ENCODE data around the gene BCO2. TPM values are rescaled to one million over a fixed set of nuclear protein-coding genes. Genes with fewer than 3 reads are reported as not detected.

BCO2 gene
- total and polyA plus RNA-seq, 10 of the 15 experiments (the other 5 are each of a cell fraction or from before 2014, with no cell fraction given), result 0.29 to 1.0 (median 0.57) TPM

DNA sequence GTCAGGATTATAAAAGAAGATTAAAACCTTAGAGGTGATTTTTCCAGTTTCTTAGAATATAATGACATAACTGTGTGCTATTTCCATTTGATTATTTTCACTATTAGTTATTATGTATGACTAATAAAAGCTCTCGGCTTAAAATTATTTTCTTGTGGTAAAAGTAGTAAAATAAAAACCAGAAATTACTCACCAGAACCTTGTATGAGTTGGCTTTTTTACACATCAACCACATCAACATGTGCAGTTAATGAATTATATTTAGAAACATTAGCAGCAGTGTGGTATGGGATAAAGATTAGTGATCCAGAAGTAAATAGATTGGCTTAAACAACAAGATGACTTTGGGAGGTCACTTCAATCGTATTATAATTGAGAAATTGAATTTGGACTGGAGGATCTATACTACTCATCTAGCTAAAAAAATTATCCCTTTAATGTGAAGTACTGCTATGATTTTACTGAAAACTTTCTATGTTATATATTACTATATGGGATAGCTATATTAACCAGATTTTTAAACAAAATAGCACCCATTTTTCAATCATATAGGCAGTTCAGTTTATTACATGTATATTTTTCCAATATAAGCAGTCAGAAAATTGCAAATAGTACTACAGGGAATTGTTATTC is 2.8 kb upstream of the BCO2 start (continued):
- peak; percentile 98 for TF ChIP-seq MEF2A (IDR thresholded peaks at IDR 0.05; ENCODE audit: insufficient read depth, low read depth, low read length)

DNA sequence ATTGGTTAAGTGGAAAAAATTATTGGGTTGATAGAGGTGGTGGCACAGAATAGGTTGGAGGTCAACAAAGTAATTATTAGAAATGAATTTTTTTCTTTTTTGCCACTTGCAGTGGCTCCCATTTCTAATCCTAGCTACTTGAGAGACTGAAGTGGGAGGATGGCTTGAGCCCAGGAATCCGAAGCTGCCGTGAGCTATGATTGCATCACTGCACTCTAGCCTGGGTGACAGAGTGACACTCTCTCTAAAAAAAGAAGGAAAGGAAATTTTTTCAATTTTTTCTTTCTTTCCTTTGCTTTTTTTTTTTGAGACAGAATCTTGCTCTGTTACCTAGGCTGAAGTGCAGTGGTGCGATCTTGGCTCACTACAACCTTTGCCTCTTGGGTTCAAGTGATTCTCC is 2.2 kb upstream of the BCO2 start:
- ChIA-PET CTCF (interaction anchor here (1.0 kb wide), 1 partner anchor 108 kb away, joined by 5 read pairs; no protein-coding TSS in a partner anchor), SMC1A (ENCODE audit: uncharacterized antibody, unreplicated experiment) (interaction anchor here (0.9 to 1.3 kb wide), 3 partner anchors 20 to 59 kb away, joined by 3 read pairs; no protein-coding TSS in a partner anchor), POLR2A (no interaction called here), RAD21 (ENCODE audit: unreplicated experiment) (no interaction called here)
- no peaks in the 10 kb centered on the region for H3K36me3 ChIP-seq (ENCODE audit: control insufficient read depth in 2 of 2, insufficient read depth in 2 of 2, low read length in 1 of 2)
- FAIRE-seq, result no peak
- in situ Hi-C loops (cut with MboI), result no loop called here
- H3K4me2 ChIP-seq (ENCODE audit: control insufficient read depth, insufficient read depth), result no peak overlapping the region
- no peak overlapping the region for H3K27ac ChIP-seq (ENCODE audit: control insufficient read depth, insufficient read depth)
- no peak overlapping the region for H3K9ac ChIP-seq (ENCODE audit: control insufficient read depth, insufficient read depth, low read length)
- 66% methylated on average over 3 of the region's 3 CpGs for WGBS (ENCODE audit: insufficient coverage, insufficient replicate concordance, low lambda C conversion rate, missing lambda C conversion rate)
- no peaks in the 10 kb centered on the region for H3K27me3 ChIP-seq (replicated peaks in 1 of 2; ENCODE audit: control insufficient read depth in 2 of 2, insufficient read depth in 2 of 2, low read length in 1 of 2)
- TF ChIP-seq SUZ12 (IDR thresholded peaks at IDR 0.05; ENCODE audit: unreplicated experiment) (no peak), YY1 (IDR thresholded peaks at IDR 0.05; ENCODE audit: low read depth, low read length) (no peak)
- no peak for DNase-seq (ENCODE audit: low read depth, low spot score)
- no peak overlapping the region for H2AFZ ChIP-seq (ENCODE audit: control insufficient read depth, low read depth, low read length)
- no peaks in the 10 kb centered on the region for H3K9me3 ChIP-seq (replicated peaks; ENCODE audit: control insufficient read depth, insufficient read depth, low read length)
- ATAC-seq, result no peak
- no peak overlapping the region for H3K4me3 ChIP-seq
- intact Hi-C loops (cut with micrococcal nuclease; ENCODE audit: unreplicated experiment), result loop anchor here (10.0 kb wide), 2 partner anchors 158 to 238 kb away; partner anchors contain the start of gene DIXDC1
- no peaks in the 10 kb centered on the region for H4K20me1 ChIP-seq (ENCODE audit: control insufficient read depth, insufficient read depth)
- H3K4me1 ChIP-seq (ENCODE audit: control insufficient read depth, insufficient read depth, low read length), result no peaks in the 10 kb centered on the region
- no peaks in the 10 kb centered on the region for H3K79me2 ChIP-seq (ENCODE audit: control insufficient read depth, insufficient read depth, low read length)
- BruUV-seq (replicated peaks), result no TSS peak

DNA sequence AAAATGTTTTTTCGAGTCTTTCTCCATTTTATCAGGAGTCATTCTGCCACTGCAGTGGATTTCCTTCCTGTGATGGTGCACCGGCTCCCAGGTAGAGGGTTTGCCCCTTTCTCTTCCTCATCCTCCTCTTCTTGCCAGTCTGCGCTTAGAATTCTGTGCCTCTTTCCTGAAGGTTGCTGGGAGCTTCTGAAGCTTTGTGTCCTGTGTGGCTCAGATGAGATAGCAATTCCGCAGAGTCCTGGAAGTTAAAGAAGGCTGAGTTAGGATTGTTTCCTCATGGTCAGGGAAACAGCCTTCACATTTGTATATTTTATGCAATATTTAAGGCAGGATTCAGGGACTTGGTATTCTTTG is 264 bp downstream of the BCO2 start:
- 0 out of 2 replicates have a peak overlapping the region, but pooled peaks have one; percentile 21 for H3K4me2 ChIP-seq (ENCODE audit: control insufficient read depth, insufficient read depth)
- no peaks in the 10 kb centered on the region for H3K27me3 ChIP-seq (replicated peaks in 1 of 2; ENCODE audit: control insufficient read depth in 2 of 2, insufficient read depth in 2 of 2, low read length in 1 of 2)
- no peak overlapping the region for H3K4me3 ChIP-seq
- no peaks in the 10 kb centered on the region for H4K20me1 ChIP-seq (ENCODE audit: control insufficient read depth, insufficient read depth)
- CTCF ChIA-PET, result interaction anchor here (0.6 to 3.2 kb wide), 12 partner anchors 14 to 245 kb away, joined by 3 to 24 read pairs (median 4); no protein-coding TSS in a partner anchor
- H2AFZ ChIP-seq (ENCODE audit: control insufficient read depth, low read depth, low read length), result no peak overlapping the region; the same call in 1 of the 2 replicates
- DNase-seq (ENCODE audit: low read depth, low spot score) (no peak), ATAC-seq (no peak), FAIRE-seq (no peak)
- intact Hi-C loops (cut with micrococcal nuclease; ENCODE audit: unreplicated experiment) (loop anchor here (5.0 to 10.0 kb wide), 3 partner anchors 63 to 241 kb away; partner anchors contain the start of gene DIXDC1), in situ Hi-C loops (cut with MboI) (no loop called here)
- no peak overlapping the region for H3K27ac ChIP-seq (ENCODE audit: control insufficient read depth, insufficient read depth)
- RAD21 ChIA-PET (ENCODE audit: unreplicated experiment), result interaction anchor here (0.7 to 1.1 kb wide), 3 partner anchors 63 to 248 kb away, joined by 3 to 7 read pairs (median 6); no protein-coding TSS in a partner anchor
- POLR2A ChIA-PET, result no interaction called here
- H3K4me1 ChIP-seq (ENCODE audit: control insufficient read depth, insufficient read depth, low read length), result peaks cover 8% of the 10 kb centered on the region
- 35% methylated on average over 4 of the region's 4 CpGs for WGBS (ENCODE audit: insufficient coverage, insufficient replicate concordance, low lambda C conversion rate, missing lambda C conversion rate)
- H3K9ac ChIP-seq (ENCODE audit: control insufficient read depth, insufficient read depth, low read length), result no peak overlapping the region
- no peaks in the 10 kb centered on the region for H3K79me2 ChIP-seq (ENCODE audit: control insufficient read depth, insufficient read depth, low read length)
- no TSS peak for BruUV-seq (replicated peaks)
- SMC1A ChIA-PET (ENCODE audit: uncharacterized antibody, unreplicated experiment), result interaction anchor here (0.8 to 1.4 kb wide), 3 partner anchors 65 to 244 kb away, joined by 3 to 4 read pairs (median 3); no protein-coding TSS in a partner anchor
- H3K9me3 ChIP-seq (replicated peaks; ENCODE audit: control insufficient read depth, insufficient read depth, low read length), result no peaks in the 10 kb centered on the region
- H3K36me3 ChIP-seq (ENCODE audit: control insufficient read depth in 2 of 2, insufficient read depth in 2 of 2, low read length in 1 of 2), result no peaks in the 10 kb centered on the region
- no peak for TF ChIP-seq TAF1 (IDR thresholded peaks at IDR 0.05; ENCODE audit: borderline replicate concordance, low read depth, low read length)
- TF ChIP-seq EGR1 (IDR thresholded peaks at IDR 0.05; ENCODE audit: borderline replicate concordance in 1 of 2, low read depth in 2 of 2, low read length in 2 of 2), result no peak
- no peak for TF ChIP-seq HDAC6 (IDR thresholded peaks at IDR 0.05; ENCODE audit: unreplicated experiment)
- TF ChIP-seq, protein P1, sequence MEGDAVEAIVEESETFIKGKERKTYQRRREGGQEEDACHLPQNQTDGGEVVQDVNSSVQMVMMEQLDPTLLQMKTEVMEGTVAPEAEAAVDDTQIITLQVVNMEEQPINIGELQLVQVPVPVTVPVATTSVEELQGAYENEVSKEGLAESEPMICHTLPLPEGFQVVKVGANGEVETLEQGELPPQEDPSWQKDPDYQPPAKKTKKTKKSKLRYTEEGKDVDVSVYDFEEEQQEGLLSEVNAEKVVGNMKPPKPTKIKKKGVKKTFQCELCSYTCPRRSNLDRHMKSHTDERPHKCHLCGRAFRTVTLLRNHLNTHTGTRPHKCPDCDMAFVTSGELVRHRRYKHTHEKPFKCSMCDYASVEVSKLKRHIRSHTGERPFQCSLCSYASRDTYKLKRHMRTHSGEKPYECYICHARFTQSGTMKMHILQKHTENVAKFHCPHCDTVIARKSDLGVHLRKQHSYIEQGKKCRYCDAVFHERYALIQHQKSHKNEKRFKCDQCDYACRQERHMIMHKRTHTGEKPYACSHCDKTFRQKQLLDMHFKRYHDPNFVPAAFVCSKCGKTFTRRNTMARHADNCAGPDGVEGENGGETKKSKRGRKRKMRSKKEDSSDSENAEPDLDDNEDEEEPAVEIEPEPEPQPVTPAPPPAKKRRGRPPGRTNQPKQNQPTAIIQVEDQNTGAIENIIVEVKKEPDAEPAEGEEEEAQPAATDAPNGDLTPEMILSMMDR (IDR thresholded peaks at IDR 0.05 in 2 of 3, conservative IDR thresholded peaks at IDR 0.05 in 1 of 3; ENCODE audit: control insufficient read depth in 2 of 3, extremely low read depth in 1 of 3, insufficient read depth in 1 of 3, low read depth in 3 of 3, low read length in 3 of 3), result no peak
- no peak for TF ChIP-seq SMAD1 (IDR thresholded peaks at IDR 0.05; ENCODE audit: low read depth, partially characterized antibody)
- TF ChIP-seq, protein P2, sequence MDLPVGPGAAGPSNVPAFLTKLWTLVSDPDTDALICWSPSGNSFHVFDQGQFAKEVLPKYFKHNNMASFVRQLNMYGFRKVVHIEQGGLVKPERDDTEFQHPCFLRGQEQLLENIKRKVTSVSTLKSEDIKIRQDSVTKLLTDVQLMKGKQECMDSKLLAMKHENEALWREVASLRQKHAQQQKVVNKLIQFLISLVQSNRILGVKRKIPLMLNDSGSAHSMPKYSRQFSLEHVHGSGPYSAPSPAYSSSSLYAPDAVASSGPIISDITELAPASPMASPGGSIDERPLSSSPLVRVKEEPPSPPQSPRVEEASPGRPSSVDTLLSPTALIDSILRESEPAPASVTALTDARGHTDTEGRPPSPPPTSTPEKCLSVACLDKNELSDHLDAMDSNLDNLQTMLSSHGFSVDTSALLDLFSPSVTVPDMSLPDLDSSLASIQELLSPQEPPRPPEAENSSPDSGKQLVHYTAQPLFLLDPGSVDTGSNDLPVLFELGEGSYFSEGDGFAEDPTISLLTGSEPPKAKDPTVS (IDR thresholded peaks at IDR 0.05; ENCODE audit: low read depth, low read length), result no peak
- no peak for TF ChIP-seq IKZF2 (IDR thresholded peaks at IDR 0.05)
- TF ChIP-seq ZZZ3 (IDR thresholded peaks at IDR 0.05; ENCODE audit: control insufficient read depth, insufficient read length, low read depth), result no peak

Measured in GM12878 (cell line).